ENCODE results near the gene CEACAM18.

Gene CEACAM18

DNA sequence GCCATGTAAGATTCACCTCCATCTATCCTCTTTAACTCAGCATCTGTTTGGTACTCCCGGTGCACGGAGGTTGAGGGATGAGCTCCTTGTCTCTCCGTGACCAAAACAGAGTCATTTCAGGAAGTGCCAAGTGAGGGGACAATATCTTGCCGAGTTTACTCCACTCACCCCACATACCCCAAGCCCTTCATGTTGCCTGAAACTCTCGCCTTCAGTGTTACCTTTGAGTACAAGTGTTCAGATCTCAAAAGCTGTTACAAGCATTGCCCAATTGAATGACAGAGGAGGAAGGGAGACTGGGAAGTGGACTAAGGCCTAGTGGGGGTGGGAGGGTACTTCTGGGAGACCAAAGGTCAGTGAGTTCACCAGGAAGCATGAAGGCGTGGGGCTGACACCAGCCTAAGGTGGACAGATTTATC lies 29.3 kb downstream of the CEACAM18 start:
- no peak for ATAC-seq (ENCODE audit: low read depth)
- no peaks in the 10 kb centered on the region for H3K9me3 ChIP-seq (ENCODE audit: severe bottlenecking)

DNA sequence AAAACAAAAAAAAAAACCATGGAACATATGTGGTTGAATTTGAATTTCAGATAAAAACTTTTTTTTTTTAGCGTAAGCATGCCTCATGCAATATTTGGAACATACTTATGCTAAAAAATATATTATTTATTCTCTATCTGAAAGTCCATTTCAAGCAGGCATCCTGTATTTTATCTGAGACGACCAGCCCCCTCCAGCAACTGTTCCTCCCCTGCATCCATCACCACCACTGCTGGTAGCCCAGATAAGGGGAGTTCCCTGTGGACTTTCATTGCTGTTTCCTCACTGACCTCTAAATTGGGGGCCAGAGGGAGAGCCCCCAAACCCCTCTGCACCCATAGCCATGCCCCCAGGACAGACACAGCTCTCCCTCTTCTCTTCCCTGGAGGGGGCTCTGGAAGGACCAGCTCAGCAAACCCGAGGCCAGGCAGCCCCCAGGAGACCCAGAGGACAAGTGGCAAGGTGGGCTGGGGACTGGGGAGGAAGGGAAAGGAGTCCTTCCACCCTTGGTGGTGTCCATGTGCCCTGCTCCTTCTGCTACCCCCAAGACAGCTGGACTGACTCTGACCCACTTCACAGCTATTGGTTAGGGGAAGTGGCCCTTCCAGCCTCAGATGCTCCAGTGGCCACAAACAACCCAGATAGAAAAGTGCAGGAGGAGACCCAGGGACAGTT lies 29.9 kb downstream of the CEACAM18 start:
- Histone ChIP-seq H3K27me3 (ENCODE audit: insufficient read depth, poor library complexity, severe bottlenecking) (peaks cover 19% of the 10 kb centered on the region), H3K4me1 (ENCODE audit: insufficient read depth, poor library complexity, severe bottlenecking) (no peaks in the 10 kb centered on the region), H3K4me3 (ENCODE audit: severe bottlenecking) (no peak overlapping the region), H3K9me3 (ENCODE audit: severe bottlenecking) (no peaks in the 10 kb centered on the region), H3K27ac (ENCODE audit: poor library complexity, severe bottlenecking) (no peak overlapping the region), H3K36me3 (ENCODE audit: low read depth) (no peaks in the 10 kb centered on the region)
- TF ChIP-seq, protein P1, sequence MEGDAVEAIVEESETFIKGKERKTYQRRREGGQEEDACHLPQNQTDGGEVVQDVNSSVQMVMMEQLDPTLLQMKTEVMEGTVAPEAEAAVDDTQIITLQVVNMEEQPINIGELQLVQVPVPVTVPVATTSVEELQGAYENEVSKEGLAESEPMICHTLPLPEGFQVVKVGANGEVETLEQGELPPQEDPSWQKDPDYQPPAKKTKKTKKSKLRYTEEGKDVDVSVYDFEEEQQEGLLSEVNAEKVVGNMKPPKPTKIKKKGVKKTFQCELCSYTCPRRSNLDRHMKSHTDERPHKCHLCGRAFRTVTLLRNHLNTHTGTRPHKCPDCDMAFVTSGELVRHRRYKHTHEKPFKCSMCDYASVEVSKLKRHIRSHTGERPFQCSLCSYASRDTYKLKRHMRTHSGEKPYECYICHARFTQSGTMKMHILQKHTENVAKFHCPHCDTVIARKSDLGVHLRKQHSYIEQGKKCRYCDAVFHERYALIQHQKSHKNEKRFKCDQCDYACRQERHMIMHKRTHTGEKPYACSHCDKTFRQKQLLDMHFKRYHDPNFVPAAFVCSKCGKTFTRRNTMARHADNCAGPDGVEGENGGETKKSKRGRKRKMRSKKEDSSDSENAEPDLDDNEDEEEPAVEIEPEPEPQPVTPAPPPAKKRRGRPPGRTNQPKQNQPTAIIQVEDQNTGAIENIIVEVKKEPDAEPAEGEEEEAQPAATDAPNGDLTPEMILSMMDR (IDR thresholded peaks at IDR 0.05; ENCODE audit: poor library complexity, severe bottlenecking), result no peak
- DNase-seq (ENCODE audit: low spot score), result no peak
- no peak for ATAC-seq (ENCODE audit: low read depth)

More for the DNA sequence above, 29.3 kb downstream of the CEACAM18 start:
- no peak for DNase-seq (ENCODE audit: low spot score)
- TF ChIP-seq, protein P1 (IDR thresholded peaks at IDR 0.05; ENCODE audit: poor library complexity, severe bottlenecking), result no peak
- no peak overlapping the region for H3K27ac ChIP-seq (ENCODE audit: poor library complexity, severe bottlenecking)
- no peaks in the 10 kb centered on the region for H3K36me3 ChIP-seq (ENCODE audit: low read depth)
- peaks cover 15% of the 10 kb centered on the region for H3K27me3 ChIP-seq (ENCODE audit: insufficient read depth, poor library complexity, severe bottlenecking)
- H3K4me3 ChIP-seq (ENCODE audit: severe bottlenecking), result no peak overlapping the region
- H3K4me1 ChIP-seq (ENCODE audit: insufficient read depth, poor library complexity, severe bottlenecking), result no peaks in the 10 kb centered on the region

DNA sequence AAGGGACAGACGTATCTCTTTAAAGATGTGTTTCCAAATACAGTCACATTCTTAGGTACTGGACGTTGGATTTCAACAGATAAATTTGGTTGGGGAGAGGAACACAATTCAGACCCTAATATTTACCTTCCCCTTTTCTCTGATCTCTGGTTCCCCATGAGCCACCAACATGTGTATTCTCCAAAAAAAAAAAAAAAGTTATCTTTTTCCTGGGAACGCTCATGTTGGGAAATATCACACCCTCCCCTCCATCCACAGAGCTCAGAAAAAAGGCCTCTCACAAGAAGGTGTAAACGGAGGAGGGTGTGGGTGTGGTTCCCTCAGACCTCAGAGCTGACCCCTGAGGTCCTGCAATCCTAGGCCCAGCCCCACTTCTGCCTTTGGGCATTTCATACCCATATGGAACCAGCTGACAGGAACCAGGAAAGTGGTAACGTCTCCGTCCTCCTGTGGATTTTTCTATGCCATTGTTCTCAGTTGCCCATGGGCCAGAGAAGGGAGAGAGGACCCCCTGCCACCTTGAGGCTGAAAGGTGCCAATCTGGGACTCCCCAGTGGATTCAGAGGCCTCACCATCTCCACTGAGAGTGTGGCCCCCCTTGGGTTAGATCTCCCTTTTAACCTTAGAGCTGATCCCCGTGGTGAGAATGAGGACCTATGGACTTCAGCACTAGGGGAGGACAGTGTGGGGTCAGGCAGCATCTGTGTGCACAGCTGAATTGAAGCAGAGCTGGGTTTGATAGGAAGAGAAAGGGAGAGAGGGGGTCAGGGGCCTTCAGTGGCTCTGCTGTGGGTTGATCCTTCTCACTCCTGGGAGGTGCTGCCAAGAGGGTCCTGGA lies 31.7 kb downstream of the CEACAM18 start:
- Histone ChIP-seq H3K36me3 (ENCODE audit: low read depth) (no peaks in the 10 kb centered on the region), H3K27ac (ENCODE audit: poor library complexity, severe bottlenecking) (no peak overlapping the region), H3K4me1 (ENCODE audit: insufficient read depth, poor library complexity, severe bottlenecking) (no peaks in the 10 kb centered on the region), H3K27me3 (ENCODE audit: insufficient read depth, poor library complexity, severe bottlenecking) (peaks cover 20% of the 10 kb centered on the region), H3K4me3 (ENCODE audit: severe bottlenecking) (no peak overlapping the region), H3K9me3 (ENCODE audit: severe bottlenecking) (no peaks in the 10 kb centered on the region)
- no peak for ATAC-seq (ENCODE audit: low read depth)
- no peak for DNase-seq (ENCODE audit: low spot score)
- TF ChIP-seq, protein P1 (IDR thresholded peaks at IDR 0.05; ENCODE audit: poor library complexity, severe bottlenecking), result no peak

DNA sequence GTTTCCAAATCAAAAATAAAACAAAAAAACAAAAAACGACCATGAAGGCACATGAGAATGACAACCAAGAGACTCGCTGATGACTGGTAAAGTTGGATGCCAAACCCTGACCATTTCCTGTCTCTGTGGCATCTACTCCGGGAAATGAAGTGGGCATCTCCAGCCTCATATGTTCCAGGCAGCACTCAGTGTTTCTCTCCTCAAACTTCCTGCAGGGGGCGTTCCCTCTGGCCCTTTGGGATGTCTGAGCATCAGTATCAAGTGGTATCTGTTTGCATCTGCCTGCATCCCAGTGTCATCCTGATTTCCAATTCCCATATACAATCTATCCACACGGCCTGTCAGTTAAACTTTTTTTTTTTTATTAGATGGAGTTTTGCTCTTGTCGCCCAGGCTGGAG lies 33.0 kb downstream of the CEACAM18 start:
- no peaks in the 10 kb centered on the region for H3K4me1 ChIP-seq (ENCODE audit: insufficient read depth, poor library complexity, severe bottlenecking)
- ATAC-seq (ENCODE audit: low read depth), result no peak
- TF ChIP-seq, protein P1 (IDR thresholded peaks at IDR 0.05; ENCODE audit: poor library complexity, severe bottlenecking), result no peak
- H3K27ac ChIP-seq (ENCODE audit: poor library complexity, severe bottlenecking), result no peak overlapping the region
- H3K27me3 ChIP-seq (ENCODE audit: insufficient read depth, poor library complexity, severe bottlenecking), result peaks cover 20% of the 10 kb centered on the region
- no peak overlapping the region for H3K4me3 ChIP-seq (ENCODE audit: severe bottlenecking)
- no peaks in the 10 kb centered on the region for H3K9me3 ChIP-seq (ENCODE audit: severe bottlenecking)
- no peak for DNase-seq (ENCODE audit: low spot score)
- no peaks in the 10 kb centered on the region for H3K36me3 ChIP-seq (ENCODE audit: low read depth)

Measured in RWPE2 (cell line).